Smooth muscle cell (in vitro differentiated cells): ENCODE data around the gene CARD19. TPM values are rescaled to one million over a fixed set of nuclear protein-coding genes. Genes with fewer than 3 reads are reported as not detected.
A peak's percentile ranks its signal among the peaks of the same experiment; 100 is the strongest.

Experiments
- DNase-seq: peaks from one replicate; lab custom pipeline; 2025; ENCODE audit not compliant: unreplicated experiment; lab: John Stamatoyannopoulos, UW
- H2AFZ ChIP-seq: fragments of 200-600 bp; sonication (generic); 2 replicates; pipeline ENCODE4 v1.6.0; 2016; ENCODE audit warnings: antibody characterized with exemption, low read depth, mild to moderate bottlenecking
- H3F3A ChIP-seq: fragments of 200-600 bp; sonication (generic); 2 replicates; pipeline ENCODE4 v1.6.0; 2017; ENCODE audit warnings: antibody characterized with exemption, low read depth
- H3K27ac ChIP-seq: fragments of 200-600 bp; sonication (generic); 2 replicates; pipeline ENCODE4 v1.5.1; 2016; ENCODE audit warnings: low read depth, mild to moderate bottlenecking
- H3K27me3 ChIP-seq: fragments of 200-600 bp; sonication (generic); 2 replicates; pipeline ENCODE4 v1.6.1; 2016; ENCODE audit warnings: low read depth, mild to moderate bottlenecking
- H3K36me3 ChIP-seq: fragments of 200-600 bp; sonication (generic); 2 replicates; pipeline ENCODE4 v1.5.1; 2016; ENCODE audit warnings: low read depth
- H3K4me1 ChIP-seq: fragments of 200-600 bp; sonication (generic); 2 replicates; pipeline ENCODE4 v1.5.1; 2016; ENCODE audit warnings: low read depth
- H3K4me2 ChIP-seq: fragments of 200-600 bp; sonication (generic); 2 replicates; pipeline ENCODE4 v1.6.0; 2016; ENCODE audit warnings: mild to moderate bottlenecking
- H3K4me3 ChIP-seq: fragments of 200-600 bp; sonication (generic); 2 replicates; pipeline ENCODE4 v1.5.1; 2016; ENCODE audit warnings: mild to moderate bottlenecking
- H3K79me2 ChIP-seq: fragments of 200-600 bp; sonication (generic); 2 replicates; pipeline ENCODE4 v1.6.0; 2016; ENCODE audit warnings: low read depth, mild to moderate bottlenecking
- H3K9ac ChIP-seq: fragments of 200-600 bp; sonication (generic); 2 replicates; pipeline ENCODE4 v1.6.0; 2016; ENCODE audit warnings: low read depth
- H3K9me3 ChIP-seq: fragments of 200-600 bp; sonication (generic); replicated peaks from 2 replicates; pipeline ENCODE4 v1.5.1; 2016; ENCODE audit warnings: low read depth
- H4K20me1 ChIP-seq: fragments of 200-600 bp; sonication (generic); 2 replicates; pipeline ENCODE4 v1.6.0; 2016; ENCODE audit warnings: low read depth
- WGBS: methylation state at CpG from one replicate; pipeline ENCODE4 v1.1.7; 2016; ENCODE audit warnings: low lambda C conversion rate; 5-methylcytosine and 5-hydroxymethylcytosine counted together
- polyA plus RNA-seq: library from polyadenylated mRNA; unstranded; fragments of >200 nt; fragmentation: Nextera tagmentation; extraction: Ambion mirVana; gene quantifications from 2 replicates; pipeline ENCODE4 v1.2.1, GENCODE V29; 2016
- total RNA-seq: library from RNA; depleted of rRNA; stranded (reverse); fragments of >200 nt; gene quantifications from 2 replicates; pipeline ENCODE4 v1.2.3, GENCODE V29; 2014
- TF ChIP-seq, protein P1 (sequence below): fragments of 200-600 bp; sonication (generic); IDR thresholded peaks from 2 replicates; pipeline ENCODE4 v1.5.1; 2017; ENCODE audit warnings: borderline replicate concordance, mild to moderate bottlenecking, antibody characterized with exemption; ENCODE audit not compliant: insufficient read depth, poor library complexity, severe bottlenecking

The CARD19 gene, protein sequence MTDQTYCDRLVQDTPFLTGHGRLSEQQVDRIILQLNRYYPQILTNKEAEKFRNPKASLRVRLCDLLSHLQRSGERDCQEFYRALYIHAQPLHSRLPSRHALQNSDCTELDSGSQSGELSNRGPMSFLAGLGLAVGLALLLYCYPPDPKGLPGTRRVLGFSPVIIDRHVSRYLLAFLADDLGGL
- total RNA-seq (41.6 and 86.0 TPM in 2 replicates), polyA plus RNA-seq (88.1 TPM in 2 replicates)

- H3K4me3 ChIP-seq: peak within 1 kb of the TSS; percentile 78
- H3K79me2 ChIP-seq: peaks cover 38% of the 10 kb centered on the region
- H3K27ac ChIP-seq: peak within 1 kb of the TSS; percentile 79
- peaks cover 33% of the 10 kb centered on the region for H4K20me1 ChIP-seq
- peak within 1 kb of the TSS; percentile 92 for H3K4me2 ChIP-seq
- under 1% methylated on average over 46 of the region's 65 CpGs for WGBS
- peaks cover 4% of the 10 kb centered on the region for H3K4me1 ChIP-seq
- no peaks in the 10 kb centered on the region for H3K9me3 ChIP-seq
- DNase-seq: no peak
- peaks cover 15% of the 10 kb centered on the region for H3F3A ChIP-seq
- H3K27me3 ChIP-seq: no peaks in the 10 kb centered on the region
- H2AFZ ChIP-seq: peak within 1 kb of the TSS; percentile 79
- H3K36me3 ChIP-seq: no peaks in the 10 kb centered on the region
- peak within 1 kb of the TSS; percentile 74 for H3K9ac ChIP-seq
- TF ChIP-seq, protein P1, sequence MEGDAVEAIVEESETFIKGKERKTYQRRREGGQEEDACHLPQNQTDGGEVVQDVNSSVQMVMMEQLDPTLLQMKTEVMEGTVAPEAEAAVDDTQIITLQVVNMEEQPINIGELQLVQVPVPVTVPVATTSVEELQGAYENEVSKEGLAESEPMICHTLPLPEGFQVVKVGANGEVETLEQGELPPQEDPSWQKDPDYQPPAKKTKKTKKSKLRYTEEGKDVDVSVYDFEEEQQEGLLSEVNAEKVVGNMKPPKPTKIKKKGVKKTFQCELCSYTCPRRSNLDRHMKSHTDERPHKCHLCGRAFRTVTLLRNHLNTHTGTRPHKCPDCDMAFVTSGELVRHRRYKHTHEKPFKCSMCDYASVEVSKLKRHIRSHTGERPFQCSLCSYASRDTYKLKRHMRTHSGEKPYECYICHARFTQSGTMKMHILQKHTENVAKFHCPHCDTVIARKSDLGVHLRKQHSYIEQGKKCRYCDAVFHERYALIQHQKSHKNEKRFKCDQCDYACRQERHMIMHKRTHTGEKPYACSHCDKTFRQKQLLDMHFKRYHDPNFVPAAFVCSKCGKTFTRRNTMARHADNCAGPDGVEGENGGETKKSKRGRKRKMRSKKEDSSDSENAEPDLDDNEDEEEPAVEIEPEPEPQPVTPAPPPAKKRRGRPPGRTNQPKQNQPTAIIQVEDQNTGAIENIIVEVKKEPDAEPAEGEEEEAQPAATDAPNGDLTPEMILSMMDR: no peak
Measured at GRCh38 chr9:93096131-93096802, at the start of gene CARD19. Gene CARD19, plus strand, starts transcription at chr9:93096217. Its CDS starts 129 bp downstream, at chr9:93096346.

GRCh38 chr9:93048566-93049448, 47.2 kb upstream of the CARD19 start:
- H3K4me2 ChIP-seq: no peak overlapping the region
- TF ChIP-seq, protein P1: no peak
- no peak for DNase-seq
- H3F3A ChIP-seq: no peaks in the 10 kb centered on the region
- no peak overlapping the region for H3K9ac ChIP-seq
- WGBS: 89% methylated on average over 8 of the region's 8 CpGs
- H3K79me2 ChIP-seq: no peaks in the 10 kb centered on the region
- no peaks in the 10 kb centered on the region for H3K9me3 ChIP-seq
- no peak overlapping the region for H2AFZ ChIP-seq
- H4K20me1 ChIP-seq: no peaks in the 10 kb centered on the region
- H3K36me3 ChIP-seq: no peaks in the 10 kb centered on the region
- H3K4me3 ChIP-seq: no peak overlapping the region
- H3K27ac ChIP-seq: no peak overlapping the region
- no peaks in the 10 kb centered on the region for H3K27me3 ChIP-seq
- H3K4me1 ChIP-seq: peaks cover 5% of the 10 kb centered on the region

DNA sequence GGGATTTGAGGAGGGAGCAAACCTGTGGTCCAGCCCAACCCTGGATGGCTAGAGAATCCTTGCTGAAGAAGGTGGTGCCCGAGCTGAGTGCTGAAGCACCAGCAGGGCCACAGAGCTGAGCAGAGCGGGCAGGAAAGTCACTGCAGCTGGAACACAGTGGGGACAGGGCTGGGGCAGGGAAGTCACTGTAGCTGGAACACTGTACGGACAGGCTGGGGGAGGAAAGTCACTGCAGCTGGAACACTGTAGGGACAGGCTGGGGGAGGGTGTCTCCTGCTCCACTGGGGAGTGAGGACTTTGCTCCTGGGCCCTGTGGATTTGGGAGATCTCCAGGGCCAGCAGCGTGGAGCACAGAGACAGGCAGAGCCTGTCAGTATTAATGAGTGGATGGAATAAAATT, 46.5 kb upstream of the CARD19 start:
- no peaks in the 10 kb centered on the region for H3K36me3 ChIP-seq
- WGBS: 83% methylated on average over 4 of the region's 4 CpGs
- H3F3A ChIP-seq: no peaks in the 10 kb centered on the region
- H2AFZ ChIP-seq: no peak overlapping the region
- H4K20me1 ChIP-seq: no peaks in the 10 kb centered on the region
- TF ChIP-seq, protein P1: no peak
- peaks cover 5% of the 10 kb centered on the region for H3K4me1 ChIP-seq
- H3K9ac ChIP-seq: no peak overlapping the region
- no peaks in the 10 kb centered on the region for H3K9me3 ChIP-seq
- H3K79me2 ChIP-seq: no peaks in the 10 kb centered on the region
- H3K27ac ChIP-seq: no peak overlapping the region
- H3K27me3 ChIP-seq: no peaks in the 10 kb centered on the region
- H3K4me2 ChIP-seq: no peak overlapping the region
- no peak overlapping the region for H3K4me3 ChIP-seq
- DNase-seq: no peak
